ENCODE results near the gene BAHCC1. TPM values are rescaled to one million over a fixed set of nuclear protein-coding genes. Genes with fewer than 3 reads are reported as not detected.

BAHCC1 gene
- total and polyA plus RNA-seq, 2 of the 4 experiments (the other 2 are of a cell fraction) = 0.36 to 7.8 TPM

- no peak overlapping the region for H3K4me2 ChIP-seq (ENCODE audit: low read depth, low read length)
- no peak overlapping the region for H2AK9ac ChIP-seq (replicated peaks; ENCODE audit: low read depth, low read length, poor library complexity)
- peaks cover 19% of the 10 kb centered on the region for H3K36me3 ChIP-seq (ENCODE audit: control insufficient read depth, insufficient read depth, low read length)
- H3K18ac ChIP-seq (ENCODE audit: low read depth, low read length) = no peak overlapping the region
- H2BK20ac ChIP-seq (ENCODE audit: low read depth, low read length) = no peak overlapping the region
- ATAC-seq (ENCODE audit: low read depth) (no peak), DNase-seq (no peak)
- 94% methylated on average over 17 of the region's 25 CpGs; no CpG with 5 or more reads in 1 of the 2 experiments for WGBS, 2 experiments (ENCODE audit: extremely low coverage in 2 of 2, insufficient read length in 1 of 2)
- no peak overlapping the region for H3K56ac ChIP-seq (ENCODE audit: extremely low read depth, insufficient read depth, low read length)
- H3K4me1 ChIP-seq (ENCODE audit: control insufficient read depth, insufficient read depth, low read length) = no peaks in the 10 kb centered on the region
- H2BK15ac ChIP-seq (ENCODE audit: low read depth, low read length) = no peak overlapping the region
- no peak overlapping the region for H2AK5ac ChIP-seq (ENCODE audit: low read depth, low read length)
- dilution Hi-C loops (cut with HindIII; ENCODE audit: low sequenced_read_pairs, unreplicated experiment) (no loop called here), in situ Hi-C loops (cut with MboI; ENCODE audit: low sequenced_read_pairs) (no loop called here), intact Hi-C loops (cut with micrococcal nuclease) (no loop called here)
- H2BK120ac ChIP-seq (ENCODE audit: low read depth, low read length) = no peak overlapping the region
- no peaks in the 10 kb centered on the region for H3K9me3 ChIP-seq (ENCODE audit: control insufficient read depth, insufficient read depth, low read length)
- no peak overlapping the region for H2AFZ ChIP-seq (replicated peaks; ENCODE audit: low read length, poor library complexity)
- H3K4ac ChIP-seq (ENCODE audit: low read depth, low read length) = no peak overlapping the region
- H3K9me1 ChIP-seq (ENCODE audit: insufficient read depth, low read length) = no peaks in the 10 kb centered on the region
- H4K8ac ChIP-seq (ENCODE audit: low read depth in 2 of 2, low read length in 2 of 2) = no peak overlapping the region
- no peaks in the 10 kb centered on the region for H3K27me3 ChIP-seq (ENCODE audit: control insufficient read depth, insufficient read depth, low read length)
- no peak overlapping the region for H4K91ac ChIP-seq (ENCODE audit: insufficient read depth, low read depth, low read length)
- H3K4me3 ChIP-seq (ENCODE audit: insufficient read depth, low read depth, low read length) = no peak overlapping the region
- no peak overlapping the region for H3K9ac ChIP-seq (ENCODE audit: low read depth, low read length)
- CTCF ChIA-PET = no interaction called here
- H3K23ac ChIP-seq (ENCODE audit: low read depth, low read length) = no peak overlapping the region
- no peaks in the 10 kb centered on the region for H3K79me1 ChIP-seq (ENCODE audit: low read depth in 1 of 2, low read length in 2 of 2)
- POLR2A ChIA-PET (ENCODE audit: unreplicated experiment) = no interaction called here
- no peak overlapping the region for H3K14ac ChIP-seq (replicated peaks; ENCODE audit: low read depth, low read length)
- H4K5ac ChIP-seq (ENCODE audit: low read depth, low read length) = no peak overlapping the region
- TF ChIP-seq BHLHE40 (IDR thresholded peaks at IDR 0.05; ENCODE audit: low read depth, low read length) (no peak), MAZ (IDR thresholded peaks at IDR 0.05; ENCODE audit: borderline replicate concordance, low read depth, low read length) (no peak), CTCF (conservative IDR thresholded peaks at IDR 0.05; ENCODE audit: low read depth, low read length) (no peak), USF2 (IDR thresholded peaks at IDR 0.05; ENCODE audit: low read depth, low read length) (no peak), RAD21 (IDR thresholded peaks at IDR 0.05; ENCODE audit: low read length) (no peak), ELK1 (IDR thresholded peaks at IDR 0.05; ENCODE audit: borderline replicate concordance, low read depth, low read length) (no peak), RFX5 (IDR thresholded peaks at IDR 0.05; ENCODE audit: low read depth, low read length) (no peak), FOS (IDR thresholded peaks at IDR 0.05; ENCODE audit: low read depth, low read length) (no peak), MAFK (IDR thresholded peaks at IDR 0.05; ENCODE audit: low read depth, low read length) (no peak), RCOR1 (IDR thresholded peaks at IDR 0.05; ENCODE audit: insufficient replicate concordance, low read length) (no peak), CEBPB (IDR thresholded peaks at IDR 0.05; ENCODE audit: low read depth, low read length) (no peak)
- H4K20me1 ChIP-seq (ENCODE audit: insufficient read depth, low read length) = no peaks in the 10 kb centered on the region
- no peak overlapping the region for H2BK5ac ChIP-seq (ENCODE audit: low read depth, low read length, poor library complexity, severe bottlenecking)
- no TSS peak for BruUV-seq (replicated peaks)
- H3K27ac ChIP-seq (ENCODE audit: insufficient read depth, low read length) = no peak overlapping the region
These were observed 52.2 kb downstream of the BAHCC1 start for GRCh38 chr17:81447331-81447933.
